CD4-positive, alpha-beta T cell treated with Interleukin-2 at 100 ng/mL for 4 hours (primary cell): ENCODE data around the gene KIFBP.
A peak's percentile ranks its signal among the peaks of the same experiment; 100 is the strongest.

ENCODE experiments used
- DNase-seq: peaks from one replicate; pipeline ENCODE4 v3.0.0-alpha.2; 2020; ENCODE audit warnings: low spot score

The KIFBP gene

DNA sequence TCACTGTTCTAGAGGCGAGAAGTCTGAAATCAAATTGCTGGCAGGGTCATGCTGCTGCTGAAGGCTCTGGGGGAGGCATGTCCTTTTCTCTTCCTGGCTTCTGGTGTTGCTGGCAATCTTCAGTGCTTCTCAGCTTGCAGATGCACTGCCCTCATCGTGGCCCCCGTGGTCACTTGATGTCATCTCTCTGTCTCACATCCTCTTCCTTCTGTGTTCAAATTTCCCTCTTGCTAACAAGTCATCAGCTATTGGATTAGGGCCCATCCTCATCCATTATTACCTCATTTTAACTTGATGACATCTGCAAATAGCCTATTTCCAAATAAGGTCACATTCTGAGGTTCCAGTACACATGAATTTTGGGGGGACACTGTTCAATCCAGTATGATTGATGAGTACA lies 62.7 kb downstream of the KIFBP start:
- DNase-seq = no peak

DNA sequence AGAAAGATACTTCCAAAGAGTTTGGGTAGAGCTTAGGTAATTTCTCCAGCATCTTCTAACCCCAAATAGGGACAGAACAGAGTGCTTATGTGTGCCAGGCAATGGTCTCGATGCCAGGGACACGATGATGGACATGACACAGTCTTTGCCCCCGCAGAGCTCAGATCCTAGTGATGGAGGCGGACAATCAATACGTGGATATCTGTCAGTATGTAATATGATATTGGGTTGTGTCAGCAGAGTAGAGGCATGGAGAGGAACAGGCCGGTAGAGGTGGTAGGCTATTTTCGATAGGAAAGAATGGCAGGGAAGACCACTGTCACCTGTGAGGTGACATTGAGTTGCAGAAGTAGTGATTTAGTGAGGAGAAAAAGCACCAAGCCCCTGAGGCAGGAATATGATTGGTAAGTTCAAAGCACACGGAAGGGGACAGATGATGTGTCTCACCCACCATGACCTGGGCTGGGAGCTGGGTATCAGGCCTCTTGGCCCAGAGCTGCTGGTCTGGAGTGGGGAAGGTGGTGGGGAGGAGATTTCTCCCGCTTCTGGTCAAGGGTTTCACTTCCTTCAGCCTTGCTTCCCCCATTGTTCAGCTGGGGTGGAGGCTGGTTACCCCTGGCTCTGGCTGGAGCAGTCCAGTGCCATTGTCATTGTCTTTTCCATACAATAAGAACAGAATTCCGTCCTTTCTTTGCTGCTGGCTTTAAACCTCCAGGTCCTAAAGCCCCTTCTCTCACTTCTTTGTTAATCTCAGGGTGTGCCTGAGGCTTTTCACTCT lies 63.3 kb downstream of the KIFBP start:
- DNase-seq = no peak

DNA sequence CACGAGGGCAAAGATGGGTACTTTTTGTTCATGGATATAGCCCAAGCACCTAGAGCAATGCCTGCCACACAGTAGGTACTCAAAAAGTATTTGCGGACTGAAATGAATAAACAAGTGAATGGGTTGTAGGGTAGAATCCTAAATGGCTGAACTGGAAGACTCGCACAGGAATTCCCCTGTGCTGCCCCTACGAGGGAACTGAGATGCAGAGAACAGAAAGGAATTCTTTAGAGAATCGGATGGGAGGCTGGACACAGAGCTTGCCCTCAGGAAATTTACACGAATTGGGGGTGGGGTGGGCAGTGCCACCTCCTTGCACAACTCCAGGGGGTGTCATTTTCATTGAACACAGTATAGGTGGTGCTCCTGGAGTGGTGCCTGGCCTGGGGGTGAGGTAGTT lies 64.1 kb downstream of the KIFBP start:
- DNase-seq = no peak

DNA sequence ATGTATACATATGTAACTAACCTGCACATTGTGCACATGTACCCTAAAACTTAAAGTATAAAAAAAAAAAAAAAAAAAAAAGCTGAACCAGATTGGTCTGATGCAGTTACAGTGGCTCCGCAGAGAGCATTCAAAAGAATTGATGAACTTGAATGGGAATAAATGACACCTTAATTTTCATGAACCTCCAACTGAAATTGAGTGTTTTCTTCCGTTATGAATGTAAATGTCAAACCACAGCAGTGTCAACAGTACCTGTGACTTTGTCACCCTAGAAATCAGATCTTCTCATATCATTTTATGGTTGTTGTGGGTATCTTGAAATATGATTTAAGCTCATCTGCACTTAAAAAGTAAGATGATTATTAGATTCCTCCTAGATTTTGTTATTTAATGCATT lies 66.6 kb downstream of the KIFBP start:
- peak; percentile 32 for DNase-seq

DNA sequence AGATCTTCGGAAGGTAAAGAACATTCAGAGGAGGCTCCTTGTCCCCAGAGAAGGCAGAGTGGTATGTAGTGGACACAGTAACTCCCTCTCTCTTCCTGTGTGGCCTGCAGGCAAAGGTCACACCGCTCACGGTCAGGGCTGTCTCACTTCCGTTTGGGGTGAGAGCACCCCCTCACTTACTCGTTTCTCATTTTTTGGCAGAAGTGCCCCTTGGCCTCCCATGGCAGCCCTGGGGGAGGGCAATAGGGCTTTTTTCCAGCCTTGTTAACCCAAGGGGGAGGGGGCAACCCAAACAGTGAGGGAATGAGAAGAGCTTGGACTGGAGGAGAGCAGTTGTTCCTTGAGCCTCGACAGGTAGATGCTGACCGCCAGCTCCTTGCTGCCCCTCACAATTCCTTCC lies 67.5 kb downstream of the KIFBP start:
- no peak for DNase-seq

DNA sequence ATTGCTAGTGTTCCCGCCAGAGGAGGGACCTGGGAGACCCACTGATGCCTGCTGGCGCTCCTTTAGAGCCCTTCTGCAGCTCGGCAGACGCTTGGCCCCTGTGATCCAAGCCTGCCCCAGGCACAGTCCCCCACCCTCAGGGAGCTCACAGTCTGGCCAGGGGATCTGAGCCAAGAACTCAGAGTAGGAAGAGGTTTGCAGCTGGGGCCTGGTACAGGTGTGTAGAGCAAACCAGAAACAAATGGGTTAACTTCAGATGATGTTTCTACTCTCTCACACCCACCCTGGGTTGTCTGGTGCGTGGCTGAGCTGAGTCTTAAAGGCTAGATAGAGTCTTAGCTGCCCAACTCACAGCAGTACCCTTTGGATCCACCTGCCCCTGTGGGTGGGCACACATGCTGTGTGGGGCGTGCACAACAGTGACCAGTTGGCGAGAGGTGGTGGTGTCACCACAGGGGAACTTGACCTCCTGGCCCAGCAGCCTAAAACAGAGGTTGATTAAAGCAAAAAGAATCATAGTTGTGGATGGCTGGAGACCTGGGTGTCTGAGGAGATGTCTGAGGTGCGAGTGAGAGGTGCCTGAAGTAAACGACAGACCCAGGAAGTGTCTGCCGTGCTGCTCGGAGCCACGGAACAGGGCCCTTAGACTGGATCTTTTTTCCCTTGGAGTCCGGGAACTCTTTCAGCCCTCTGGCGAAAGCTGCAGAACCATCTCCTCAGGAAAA lies 68.1 kb downstream of the KIFBP start:
- no peak for DNase-seq

DNA sequence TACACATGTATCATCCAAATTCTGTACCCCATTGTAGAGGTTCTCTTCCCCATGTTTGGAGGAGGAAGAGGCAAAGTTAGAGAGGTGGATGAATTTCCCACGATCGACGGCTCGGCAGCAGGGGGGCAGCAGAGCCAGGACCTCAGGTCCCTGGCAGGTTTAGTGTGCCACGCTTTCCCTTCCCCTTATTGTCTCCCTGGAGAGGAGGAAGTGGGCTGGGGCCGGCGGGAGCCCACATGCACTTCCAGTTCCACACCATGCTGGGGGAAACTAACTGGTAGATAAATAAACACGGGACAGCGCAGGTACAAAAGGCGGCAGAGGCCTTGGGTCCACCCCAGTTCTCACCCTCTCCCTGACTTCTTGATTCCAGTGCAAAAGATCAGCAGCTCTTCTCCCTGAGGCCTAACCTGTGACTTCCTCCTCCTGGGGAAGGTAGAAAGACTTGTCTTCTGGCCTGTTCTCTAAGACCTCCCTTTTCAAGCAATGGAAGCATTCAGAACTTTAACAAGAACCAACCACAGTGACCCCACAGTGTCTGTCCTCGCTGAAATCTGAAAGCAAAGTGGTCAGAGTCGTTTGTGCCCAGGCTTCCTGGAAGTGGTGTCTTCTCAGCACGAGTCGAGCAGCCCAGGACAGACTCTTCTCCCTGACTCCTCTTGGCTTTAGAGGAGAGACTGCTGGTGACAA lies 68.8 kb downstream of the KIFBP start:
- DNase-seq = no peak

DNA sequence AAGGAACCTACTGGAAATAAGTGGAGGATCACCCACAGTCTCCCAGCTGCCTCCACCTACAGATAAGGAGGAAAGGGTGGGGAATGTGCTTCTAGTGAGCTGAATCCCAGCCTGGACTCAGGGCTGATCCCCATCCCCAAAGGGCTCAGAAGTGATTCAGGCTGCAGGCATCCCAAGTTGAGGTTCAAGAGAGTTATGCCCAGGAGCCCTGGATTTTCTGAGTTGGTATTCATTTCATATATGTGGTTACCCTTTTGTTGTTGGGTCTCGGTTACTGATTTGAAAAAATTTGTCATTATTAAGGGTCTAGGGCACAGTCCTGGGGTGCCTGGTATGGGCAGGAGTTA lies 69.3 kb downstream of the KIFBP start:
- no peak for DNase-seq

DNA sequence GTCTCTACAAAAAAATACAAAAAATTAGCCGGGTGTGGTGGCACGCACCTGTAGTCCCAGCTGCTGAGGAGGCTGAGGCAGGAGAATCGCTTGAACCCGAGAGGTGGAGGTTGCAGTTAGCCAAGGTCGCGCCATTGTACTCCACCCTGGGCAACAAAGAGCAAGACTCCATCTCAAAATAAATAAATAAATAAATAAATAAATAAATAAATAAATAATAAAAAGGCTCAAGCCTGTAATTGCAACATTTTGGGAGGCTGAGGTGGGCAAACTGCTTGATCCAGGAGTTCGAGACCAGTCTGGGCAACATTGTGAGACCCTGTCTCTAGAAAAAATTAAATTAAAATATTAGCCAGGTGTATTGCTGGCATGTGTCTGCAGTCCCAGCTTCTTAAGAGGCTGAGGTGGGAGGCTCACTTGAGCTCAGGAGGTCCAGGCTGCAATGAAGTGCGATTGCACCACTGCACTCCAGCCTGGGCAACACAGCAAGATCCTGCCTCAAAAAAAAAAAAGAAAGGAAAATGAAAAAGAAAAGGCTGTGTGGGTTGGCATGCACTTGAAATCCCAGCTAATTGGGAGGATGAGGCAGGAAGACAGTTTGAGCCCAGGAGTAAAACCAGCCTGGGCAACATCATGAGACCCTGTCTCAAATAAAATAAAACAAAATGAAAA lies 71.7 kb downstream of the KIFBP start:
- DNase-seq = no peak

DNA sequence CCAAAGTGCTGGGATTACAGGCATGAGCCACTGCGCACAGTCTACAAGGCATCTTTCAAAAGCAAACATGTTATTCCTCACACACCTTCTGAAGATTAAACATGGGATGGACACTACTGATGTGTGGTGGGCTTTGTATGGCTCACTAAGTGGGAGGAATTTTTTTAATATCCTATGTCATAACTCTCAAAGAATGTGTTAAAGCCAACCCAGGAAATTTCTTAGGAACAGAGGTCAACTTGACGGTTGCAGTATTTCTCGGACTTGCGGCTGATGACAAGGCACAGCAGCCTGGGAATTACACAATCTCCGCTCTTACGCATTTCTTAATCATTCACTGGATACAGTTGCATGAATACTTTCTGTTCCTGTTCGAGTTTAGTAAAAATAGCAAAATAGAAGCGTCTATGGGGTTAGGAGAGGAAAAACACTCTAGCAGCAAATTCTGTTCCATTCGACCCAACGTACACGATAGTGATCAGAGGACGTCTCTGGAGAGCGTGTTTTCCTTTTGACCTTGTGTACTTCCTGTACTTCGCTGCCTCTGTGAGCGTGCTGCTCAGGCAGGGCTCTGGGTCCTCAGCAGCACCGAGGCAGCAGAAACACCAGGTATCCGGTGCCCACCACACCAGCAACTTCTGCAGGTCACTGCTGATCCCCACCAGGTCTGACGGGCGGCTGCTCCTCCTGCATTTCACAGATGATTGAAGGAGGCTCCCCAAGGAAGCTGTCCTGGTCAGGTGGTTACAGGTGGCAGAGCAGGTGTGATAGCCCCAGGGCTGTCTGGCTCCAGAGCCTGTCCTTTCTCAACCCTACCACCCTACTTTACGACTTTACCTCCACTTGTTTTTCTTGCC lies 72.9 kb downstream of the KIFBP start:
- DNase-seq = peak; percentile 37

DNA sequence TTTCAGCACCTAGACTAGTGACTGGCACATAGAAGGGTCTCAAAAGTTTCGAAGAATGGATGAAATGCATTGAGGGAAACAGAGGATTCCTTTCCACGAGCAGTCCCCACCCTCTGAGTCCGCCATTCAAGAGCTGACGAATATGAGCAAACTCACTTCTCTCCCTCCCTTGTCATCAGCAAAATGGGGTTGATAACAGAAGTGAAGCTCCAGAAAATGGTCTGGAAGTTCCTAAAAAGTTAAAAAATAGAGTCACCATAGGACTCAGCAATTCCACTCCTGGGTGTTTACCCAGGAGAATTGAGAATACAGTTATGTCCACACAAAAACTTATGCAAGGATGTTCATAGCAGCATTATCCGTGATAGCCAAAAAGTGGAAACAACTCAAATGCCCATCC lies 74.3 kb downstream of the KIFBP start:
- DNase-seq = no peak

DNA sequence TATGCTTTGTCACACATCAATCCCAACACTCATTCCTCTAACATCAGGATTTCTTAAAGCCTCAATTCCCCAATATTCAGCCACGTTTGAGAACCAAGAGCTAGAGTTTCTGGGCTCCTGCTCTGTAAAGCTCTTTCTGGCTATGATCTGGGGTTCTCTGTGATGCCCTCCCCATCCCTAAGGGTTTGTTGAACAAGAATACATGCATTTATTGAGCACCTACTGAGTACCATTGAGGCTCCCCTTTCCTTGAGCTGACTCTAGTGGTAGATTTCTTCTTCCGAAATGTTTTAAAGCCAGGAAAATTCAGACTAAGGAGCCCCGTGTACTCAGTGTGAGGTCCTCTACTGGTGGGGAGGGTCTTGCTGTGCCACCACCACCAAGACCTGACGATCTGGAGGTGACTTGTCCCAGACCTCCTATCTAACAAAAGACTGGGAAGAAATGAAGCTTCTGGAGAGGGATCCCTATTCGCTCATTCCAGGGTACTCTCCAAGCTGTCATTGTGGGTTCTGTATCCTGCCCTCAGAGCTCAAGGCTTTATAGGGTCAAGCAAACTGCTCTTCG lies 76.2 kb downstream of the KIFBP start:
- no peak for DNase-seq

DNA sequence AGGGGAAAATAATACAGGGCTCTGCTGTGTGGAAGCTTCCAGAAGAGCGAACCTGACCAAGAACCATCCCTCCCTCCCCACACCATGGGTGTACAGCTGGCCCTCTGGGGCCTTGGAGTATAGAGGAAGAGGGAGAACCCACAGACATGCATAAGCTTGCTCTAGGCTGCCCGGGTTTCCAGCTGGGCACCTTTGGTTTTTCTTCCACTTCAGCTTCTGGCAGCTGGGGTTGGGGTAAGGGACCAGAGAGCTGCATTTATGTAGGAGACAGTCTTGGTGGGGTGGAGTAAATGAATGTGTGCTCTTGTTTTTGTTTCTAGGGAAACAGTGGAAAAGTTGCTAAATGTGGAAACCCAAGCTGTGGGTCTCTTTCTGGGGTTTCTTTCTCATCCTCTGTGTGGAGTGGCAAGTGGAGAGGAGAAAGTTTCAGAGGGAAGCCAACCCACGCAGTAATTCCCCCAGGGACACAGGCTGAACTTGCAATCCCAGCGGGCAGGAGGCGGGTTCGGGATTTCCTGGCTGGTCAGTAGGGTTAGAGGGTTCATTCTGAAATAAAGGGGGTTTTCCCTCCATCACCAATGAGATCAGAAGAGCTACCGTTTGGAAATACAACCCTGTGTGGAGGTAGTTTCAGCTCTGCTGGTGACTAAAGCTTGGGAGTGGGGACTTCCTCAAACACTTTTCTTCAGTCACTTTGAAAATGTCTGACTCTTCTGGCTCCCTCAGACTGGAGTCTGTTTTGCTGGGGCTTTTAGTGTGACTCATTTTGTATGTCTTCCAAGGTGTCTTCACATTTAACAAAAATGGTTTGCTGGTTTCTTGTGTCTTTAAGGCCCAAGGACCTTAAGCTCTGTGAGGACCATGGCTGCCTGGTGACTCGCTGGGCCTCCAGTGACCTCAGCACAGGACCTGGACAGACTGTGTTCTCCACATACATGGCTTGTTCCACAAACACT lies 77.1 kb downstream of the KIFBP start:
- DNase-seq = no peak
